Neural progenitor cell (in vitro differentiated cells): ENCODE data around the gene PRPF8. TPM values are rescaled to one million over a fixed set of nuclear protein-coding genes. Genes with fewer than 3 reads are reported as not detected.
A peak's percentile ranks its signal among the peaks of the same experiment; 100 is the strongest.

Source experiments
- DNase-seq: peaks from one replicate; pipeline ENCODE4 v3.0.0-alpha.2; 2016; ENCODE audit warnings: low spot score
- H2AFZ ChIP-seq: fragments of 200-600 bp; sonication (generic); replicated peaks from 2 replicates; pipeline ENCODE4 v1.6.1; 2016; ENCODE audit warnings: antibody characterized with exemption
- H3F3A ChIP-seq: fragments of 200-600 bp; sonication (generic); 2 replicates; pipeline ENCODE4 v1.6.1; 2016; ENCODE audit warnings: antibody characterized with exemption, low read depth
- H3K27ac ChIP-seq: fragments of 200-600 bp; sonication (generic); 2 replicates; pipeline ENCODE4 v1.5.1; 2016; ENCODE audit warnings: mild to moderate bottlenecking
- H3K27me3 ChIP-seq: fragments of 200-600 bp; sonication (generic); 2 replicates; pipeline ENCODE4 v1.6.1; 2016; ENCODE audit warnings: mild to moderate bottlenecking, moderate library complexity
- H3K36me3 ChIP-seq: fragments of 200-600 bp; sonication (generic); 2 replicates; pipeline ENCODE4 v1.5.1; 2016
- H3K4me1 ChIP-seq: fragments of 200-600 bp; sonication (generic); 2 replicates; pipeline ENCODE4 v1.6.1; 2016; ENCODE audit warnings: mixed run types
- H3K4me2 ChIP-seq: fragments of 200-600 bp; sonication (generic); 2 replicates; pipeline ENCODE4 v1.6.1; 2016
- H3K4me3 ChIP-seq: fragments of 200-600 bp; sonication (generic); 2 replicates; pipeline ENCODE4 v1.5.1; 2016
- H3K79me2 ChIP-seq: fragments of 200-600 bp; sonication (generic); 2 replicates; pipeline ENCODE4 v1.6.1; 2016; ENCODE audit warnings: low read depth
- H3K9ac ChIP-seq: fragments of 200-600 bp; sonication (generic); 2 replicates; pipeline ENCODE4 v1.6.1; 2016
- H3K9me3 ChIP-seq: fragments of 200-600 bp; sonication (generic); 2 replicates; pipeline ENCODE4 v1.5.1; 2016; ENCODE audit warnings: low read depth
- H4K20me1 ChIP-seq: fragments of 200-600 bp; sonication (generic); 2 replicates; pipeline ENCODE4 v1.6.1; 2016; ENCODE audit warnings: low read depth
- H3K27ac Mint-ChIP-seq: 3 replicates; pipeline ENCODE4 v1.8.0; 2021; ENCODE audit warnings: mixed read lengths
- H3K27me3 Mint-ChIP-seq: 2 replicates; pipeline ENCODE4 v1.8.0; 2022; ENCODE audit warnings: low read depth, mild to moderate bottlenecking, inconsistent platforms, moderate library complexity, mixed read lengths; ENCODE audit not compliant: insufficient read depth
- H3K36me3 Mint-ChIP-seq: 3 replicates; pipeline ENCODE4 v1.8.0; 2021; ENCODE audit warnings: mixed read lengths
- H3K4me1 Mint-ChIP-seq: 3 replicates; pipeline ENCODE4 v1.8.0; 2021; ENCODE audit warnings: mixed read lengths
- H3K4me3 Mint-ChIP-seq: 3 replicates; pipeline ENCODE4 v1.8.0; 2021; ENCODE audit warnings: mild to moderate bottlenecking, moderate library complexity, mixed read lengths
- H3K9me3 Mint-ChIP-seq: 3 replicates; pipeline ENCODE4 v1.8.0; 2020; ENCODE audit warnings: mixed read lengths
- CTCF ChIP-seq: fragments of 200-600 bp; sonication (generic); IDR thresholded peaks from 2 replicates; pipeline ENCODE4 v1.5.1; 2017; ENCODE audit warnings: antibody characterized with exemption, mild to moderate bottlenecking
- EZH2 ChIP-seq: fragments of 200-600 bp; sonication (generic); IDR thresholded peaks from 2 replicates; pipeline ENCODE4 v1.6.1; 2017; ENCODE audit warnings: antibody characterized with exemption, mild to moderate bottlenecking, moderate library complexity
- EZH2phosphoT487 ChIP-seq: fragments of 200-600 bp; sonication (generic); IDR thresholded peaks from 2 replicates; pipeline ENCODE4 v1.6.1; 2017; ENCODE audit warnings: antibody characterized with exemption
- total RNA-seq: library from RNA; depleted of rRNA; stranded (reverse); fragments of >200 nt; gene quantifications from 2 replicates; pipeline ENCODE4 v1.2.3, GENCODE V29; 2015; ENCODE audit warnings: low replicate concordance

Gene PRPF8
- total RNA-seq, 1 donor from 2014 or later: 119 TPM

GRCh38 chr17:1606352-1606985 is 78.2 kb downstream of the PRPF8 start:
- peaks cover 2% of the 10 kb centered on the region for H3K27me3 Mint-ChIP-seq
- no peaks in the 10 kb centered on the region for H3K27me3 ChIP-seq
- no peak overlapping the region for H3K27ac ChIP-seq
- no peaks in the 10 kb centered on the region for H3K9me3 ChIP-seq
- H3K9ac ChIP-seq: no peak overlapping the region
- no peak for TF ChIP-seq EZH2
- TF ChIP-seq CTCF: no peak
- no peak for TF ChIP-seq EZH2phosphoT487
- no peaks in the 10 kb centered on the region for H3K36me3 ChIP-seq
- H4K20me1 ChIP-seq: no peaks in the 10 kb centered on the region
- H3K9me3 Mint-ChIP-seq: peaks cover 5% of the 10 kb centered on the region
- H3K36me3 Mint-ChIP-seq: peaks cover 8% of the 10 kb centered on the region
- H3K79me2 ChIP-seq: no peaks in the 10 kb centered on the region
- H3K4me3 Mint-ChIP-seq: no peak overlapping the region
- no peak overlapping the region for H3K4me3 ChIP-seq
- DNase-seq: no peak
- H3K4me2 ChIP-seq: no peak overlapping the region
- H3F3A ChIP-seq: peaks cover 5% of the 10 kb centered on the region
- H3K27ac Mint-ChIP-seq: peak overlapping the region; percentile 60
- peaks cover 12% of the 10 kb centered on the region for H3K4me1 ChIP-seq
- H3K4me1 Mint-ChIP-seq: peaks cover 25% of the 10 kb centered on the region
- H2AFZ ChIP-seq: no peak overlapping the region

DNA sequence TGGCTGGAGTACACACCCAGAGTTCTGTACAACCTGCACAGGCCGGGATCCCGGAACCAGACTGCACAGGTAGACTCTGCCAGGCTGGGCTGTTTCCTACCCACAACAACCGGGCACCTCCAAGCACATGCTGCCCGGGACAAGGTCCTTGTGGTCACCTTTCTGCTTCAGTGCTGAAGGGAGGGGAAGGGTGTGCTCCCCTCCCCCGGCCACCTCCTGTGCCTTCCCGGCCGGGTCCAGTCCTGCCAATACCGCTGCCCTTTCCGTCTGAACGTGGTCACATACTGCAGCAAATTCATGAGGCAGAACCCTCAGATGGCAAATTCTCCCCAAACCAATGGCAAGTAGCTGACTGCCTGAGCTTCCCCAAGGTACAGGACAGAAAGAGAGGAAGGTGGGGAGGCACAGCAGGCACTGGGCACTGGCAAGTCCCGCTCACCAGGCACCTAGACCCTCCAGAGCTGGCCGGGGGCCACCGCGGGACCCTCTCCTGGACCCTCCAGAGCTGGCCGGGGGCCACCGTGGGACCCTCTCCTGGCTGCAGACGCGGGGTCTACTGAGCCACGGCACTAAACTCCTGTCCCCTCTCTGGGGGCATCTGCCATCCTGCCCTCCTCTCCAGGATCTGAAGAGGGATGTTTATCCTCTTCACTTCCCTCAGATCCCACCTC is 78.9 kb downstream of the PRPF8 start:
- Histone ChIP-seq H3K4me3 (no peak overlapping the region), H3K36me3 (no peaks in the 10 kb centered on the region), H3K9ac (no peak overlapping the region), H3K27ac (no peak overlapping the region), H3K79me2 (no peaks in the 10 kb centered on the region), H4K20me1 (no peaks in the 10 kb centered on the region), H2AFZ (no peak overlapping the region), H3F3A (peaks cover 5% of the 10 kb centered on the region), H3K9me3 (no peaks in the 10 kb centered on the region), H3K27me3 (no peaks in the 10 kb centered on the region), H3K4me2 (no peak overlapping the region), H3K4me1 (peaks cover 12% of the 10 kb centered on the region)
- H3K27me3 Mint-ChIP-seq: peaks cover 2% of the 10 kb centered on the region
- no peak for TF ChIP-seq EZH2phosphoT487
- no peak for TF ChIP-seq EZH2
- no peak for TF ChIP-seq CTCF
- H3K27ac Mint-ChIP-seq: peak overlapping the region; percentile 78
- H3K36me3 Mint-ChIP-seq: peaks cover 10% of the 10 kb centered on the region
- DNase-seq: no peak
- H3K9me3 Mint-ChIP-seq: peaks cover 11% of the 10 kb centered on the region
- H3K4me3 Mint-ChIP-seq: no peak overlapping the region
- H3K4me1 Mint-ChIP-seq: peaks cover 25% of the 10 kb centered on the region

GRCh38 chr17:1604831-1605528 is 79.7 kb downstream of the PRPF8 start:
- Histone ChIP-seq H3K4me3 (no peak overlapping the region), H2AFZ (peak overlapping the region; percentile 3), H3K36me3 (no peaks in the 10 kb centered on the region), H3K27me3 (no peaks in the 10 kb centered on the region), H3K79me2 (no peaks in the 10 kb centered on the region), H3K9ac (no peak overlapping the region), H3K4me2 (peak overlapping the region; percentile 12), H3K9me3 (no peaks in the 10 kb centered on the region), H3K4me1 (peaks cover 12% of the 10 kb centered on the region), H4K20me1 (no peaks in the 10 kb centered on the region), H3F3A (peaks cover 5% of the 10 kb centered on the region), H3K27ac (peak overlapping the region; percentile 23)
- peak; percentile 52 for DNase-seq
- TF ChIP-seq CTCF: no peak
- no peak for TF ChIP-seq EZH2phosphoT487
- no peak for TF ChIP-seq EZH2
- Mint-ChIP-seq H3K36me3 (peaks cover 13% of the 10 kb centered on the region), H3K4me1 (peaks cover 25% of the 10 kb centered on the region), H3K4me3 (peak overlapping the region; percentile 63), H3K27ac (peak overlapping the region; percentile 78), H3K9me3 (peaks cover 14% of the 10 kb centered on the region), H3K27me3 (peaks cover 4% of the 10 kb centered on the region)
